Neural crest cell (in vitro differentiated cells): ENCODE measurements around the gene NPEPL1. TPM values are rescaled to one million over a fixed set of nuclear protein-coding genes. Genes with fewer than 3 reads are reported as not detected.

ENCODE experiments used
- DNase-seq: peaks from one replicate; pipeline ENCODE4 v3.0.0; 2021; ENCODE audit warnings: low read depth, mixed read lengths, low spot score
- H3K27ac Mint-ChIP-seq: one replicate; pipeline ENCODE4 v1.8.0; 2021; ENCODE audit warnings: mild to moderate bottlenecking, mixed read lengths; ENCODE audit not compliant: unreplicated experiment
- H3K27me3 Mint-ChIP-seq: 2 replicates; pipeline ENCODE4 v1.8.0; 2021; ENCODE audit warnings: low read depth, mild to moderate bottlenecking, mixed read lengths
- H3K36me3 Mint-ChIP-seq: 2 replicates; pipeline ENCODE4 v1.8.0; 2021; ENCODE audit warnings: low read depth, mild to moderate bottlenecking, mixed read lengths
- H3K4me1 Mint-ChIP-seq: 2 replicates; pipeline ENCODE4 v1.8.0; 2021; ENCODE audit warnings: mixed read lengths
- H3K4me3 Mint-ChIP-seq: one replicate; pipeline ENCODE4 v1.8.0; 2021; ENCODE audit warnings: mild to moderate bottlenecking, mixed read lengths
- H3K9me3 Mint-ChIP-seq: 2 replicates; pipeline ENCODE4 v1.8.0; 2021; ENCODE audit warnings: mixed read lengths
- total RNA-seq: library from RNA; stranded (reverse); gene quantifications from 2 replicates; pipeline ENCODE4 v1.2.1, GENCODE V29; 2021
- TF ChIP-seq, protein P1 (sequence below): fragments of 200-600 bp; sonication (generic); conservative IDR thresholded peaks from 2 replicates; pipeline ENCODE4 v1.5.0; 2021; ENCODE audit warnings: antibody characterized with exemption, mild to moderate bottlenecking

NPEPL1 gene
- total RNA-seq, 1 donor from 2014 or later, result 34.0 TPM

DNA sequence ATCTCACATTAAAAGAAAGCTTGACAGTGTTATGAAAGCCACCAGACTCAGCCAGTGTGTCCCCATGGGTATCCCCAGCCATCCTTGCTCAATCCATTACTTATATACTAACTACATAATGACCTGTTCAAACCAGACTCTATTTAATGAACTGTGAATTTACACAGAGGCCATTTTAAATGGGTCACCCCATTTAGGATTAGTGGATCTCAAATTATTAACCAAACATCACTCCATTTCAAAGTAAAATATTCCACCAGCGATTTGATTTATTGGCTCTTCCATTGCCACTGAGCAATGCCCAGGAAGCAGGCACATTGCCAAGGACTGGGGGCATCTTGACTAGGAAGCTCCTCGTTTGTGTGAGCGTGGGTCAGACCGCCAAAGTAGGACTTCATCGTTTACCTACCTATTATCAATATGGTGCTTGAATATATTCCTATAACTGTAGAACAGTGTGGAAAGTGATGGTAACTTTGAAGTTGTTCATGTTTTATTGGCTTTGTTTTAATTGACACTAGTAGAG is 15.5 kb upstream of the NPEPL1 start:
- DNase-seq, result no peak
- Mint-ChIP-seq H3K27me3 (no peaks in the 10 kb centered on the region), H3K4me3 (no peak overlapping the region), H3K9me3 (no peaks in the 10 kb centered on the region), H3K36me3 (peaks cover 10% of the 10 kb centered on the region), H3K27ac (no peak overlapping the region), H3K4me1 (no peaks in the 10 kb centered on the region)
- TF ChIP-seq, protein P1, sequence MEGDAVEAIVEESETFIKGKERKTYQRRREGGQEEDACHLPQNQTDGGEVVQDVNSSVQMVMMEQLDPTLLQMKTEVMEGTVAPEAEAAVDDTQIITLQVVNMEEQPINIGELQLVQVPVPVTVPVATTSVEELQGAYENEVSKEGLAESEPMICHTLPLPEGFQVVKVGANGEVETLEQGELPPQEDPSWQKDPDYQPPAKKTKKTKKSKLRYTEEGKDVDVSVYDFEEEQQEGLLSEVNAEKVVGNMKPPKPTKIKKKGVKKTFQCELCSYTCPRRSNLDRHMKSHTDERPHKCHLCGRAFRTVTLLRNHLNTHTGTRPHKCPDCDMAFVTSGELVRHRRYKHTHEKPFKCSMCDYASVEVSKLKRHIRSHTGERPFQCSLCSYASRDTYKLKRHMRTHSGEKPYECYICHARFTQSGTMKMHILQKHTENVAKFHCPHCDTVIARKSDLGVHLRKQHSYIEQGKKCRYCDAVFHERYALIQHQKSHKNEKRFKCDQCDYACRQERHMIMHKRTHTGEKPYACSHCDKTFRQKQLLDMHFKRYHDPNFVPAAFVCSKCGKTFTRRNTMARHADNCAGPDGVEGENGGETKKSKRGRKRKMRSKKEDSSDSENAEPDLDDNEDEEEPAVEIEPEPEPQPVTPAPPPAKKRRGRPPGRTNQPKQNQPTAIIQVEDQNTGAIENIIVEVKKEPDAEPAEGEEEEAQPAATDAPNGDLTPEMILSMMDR, result no peak

DNA sequence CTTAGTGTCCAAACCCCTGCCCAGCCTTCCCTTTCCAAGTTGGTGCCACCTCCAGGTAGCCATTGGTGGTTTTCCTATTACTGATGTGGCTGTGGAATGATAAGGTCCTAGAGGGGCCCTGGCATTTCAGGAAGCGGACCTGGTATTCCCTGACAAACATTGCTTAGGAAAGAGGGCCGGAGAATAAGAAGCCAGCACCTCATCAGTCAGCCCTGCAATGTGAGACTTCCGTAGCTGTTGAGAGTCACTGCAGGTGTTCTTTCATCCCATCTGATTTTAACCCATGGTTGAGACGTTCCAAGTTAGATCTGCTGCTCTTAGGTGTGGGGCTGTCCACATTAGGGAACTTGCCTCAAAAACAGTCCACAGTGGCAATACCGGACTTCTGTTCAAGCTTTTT is 14.8 kb upstream of the NPEPL1 start:
- TF ChIP-seq, protein P1, result no peak
- H3K27me3 Mint-ChIP-seq, result no peaks in the 10 kb centered on the region
- H3K4me1 Mint-ChIP-seq, result no peaks in the 10 kb centered on the region
- H3K9me3 Mint-ChIP-seq, result no peaks in the 10 kb centered on the region
- DNase-seq, result no peak
- peaks cover 10% of the 10 kb centered on the region for H3K36me3 Mint-ChIP-seq
- no peak overlapping the region for H3K27ac Mint-ChIP-seq
- H3K4me3 Mint-ChIP-seq, result no peak overlapping the region

DNA sequence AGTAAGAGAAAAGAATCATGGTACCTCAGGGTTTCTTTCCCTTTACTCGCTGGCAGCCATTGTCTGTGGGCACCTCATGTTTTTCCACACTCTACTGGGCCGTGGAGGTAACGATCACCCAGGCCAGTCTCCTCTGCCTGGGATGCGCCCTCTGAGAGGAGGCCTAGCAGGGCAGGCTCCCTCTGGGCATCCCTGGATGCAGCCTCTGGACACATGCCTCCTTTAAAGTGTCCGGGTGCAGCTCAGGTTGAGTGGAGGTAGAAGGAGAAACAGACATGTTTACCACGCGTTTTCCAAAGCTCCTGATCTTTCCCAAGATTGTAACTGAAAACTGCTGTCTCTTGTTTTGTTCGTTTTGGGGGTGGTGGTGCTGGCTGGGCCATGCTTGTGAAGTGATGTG is 13.8 kb upstream of the NPEPL1 start:
- no peaks in the 10 kb centered on the region for H3K27me3 Mint-ChIP-seq
- TF ChIP-seq, protein P1, result no peak
- H3K4me1 Mint-ChIP-seq, result no peaks in the 10 kb centered on the region
- H3K9me3 Mint-ChIP-seq, result no peaks in the 10 kb centered on the region
- H3K4me3 Mint-ChIP-seq, result no peak overlapping the region
- peaks cover 10% of the 10 kb centered on the region for H3K36me3 Mint-ChIP-seq
- no peak for DNase-seq
- H3K27ac Mint-ChIP-seq, result no peak overlapping the region

DNA sequence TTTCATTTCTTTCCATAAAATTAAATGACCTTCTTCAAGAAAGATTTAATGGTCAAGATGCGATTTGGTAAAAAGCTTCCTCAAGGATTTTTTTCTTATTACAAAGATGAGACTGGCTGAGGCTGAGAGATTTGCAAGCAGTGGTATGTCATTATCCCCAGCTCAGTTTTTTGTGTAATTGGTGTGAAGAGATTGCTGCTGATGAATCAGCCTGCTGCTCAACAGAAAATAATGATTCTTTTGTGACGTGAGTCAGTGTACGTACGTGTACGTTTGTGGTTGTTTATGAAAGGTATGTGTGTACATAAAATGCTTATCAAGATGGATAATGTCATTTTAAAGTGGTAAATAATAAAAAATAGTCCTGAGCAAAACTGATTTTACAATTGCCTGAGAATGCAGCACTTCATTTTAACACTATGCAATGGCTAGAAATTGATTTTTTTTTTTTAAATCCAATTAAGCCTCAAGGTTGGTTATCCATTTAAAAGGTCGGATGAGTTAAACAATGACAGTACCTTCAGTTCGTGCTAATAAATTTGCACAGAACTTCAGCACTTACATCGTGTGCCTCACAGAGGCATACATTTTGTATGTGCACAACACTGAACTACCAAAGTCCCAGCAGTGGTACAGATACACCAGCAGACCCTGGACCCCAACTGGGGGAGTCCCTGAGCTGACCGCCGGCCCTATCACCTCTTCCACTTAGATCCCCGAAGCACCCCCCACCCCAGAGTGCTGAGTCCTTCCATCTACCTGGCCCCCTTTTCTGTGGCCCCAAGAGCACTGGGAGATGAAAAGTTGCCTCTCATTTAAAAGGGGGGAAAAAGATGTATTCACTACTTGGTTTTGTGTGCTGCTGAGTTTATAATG is 9.7 kb upstream of the NPEPL1 start:
- Mint-ChIP-seq H3K27me3 (no peaks in the 10 kb centered on the region), H3K27ac (no peak overlapping the region), H3K9me3 (peaks cover 3% of the 10 kb centered on the region), H3K4me3 (no peak overlapping the region), H3K4me1 (no peaks in the 10 kb centered on the region), H3K36me3 (peaks cover 18% of the 10 kb centered on the region)
- no peak for DNase-seq
- TF ChIP-seq, protein P1, result no peak

DNA sequence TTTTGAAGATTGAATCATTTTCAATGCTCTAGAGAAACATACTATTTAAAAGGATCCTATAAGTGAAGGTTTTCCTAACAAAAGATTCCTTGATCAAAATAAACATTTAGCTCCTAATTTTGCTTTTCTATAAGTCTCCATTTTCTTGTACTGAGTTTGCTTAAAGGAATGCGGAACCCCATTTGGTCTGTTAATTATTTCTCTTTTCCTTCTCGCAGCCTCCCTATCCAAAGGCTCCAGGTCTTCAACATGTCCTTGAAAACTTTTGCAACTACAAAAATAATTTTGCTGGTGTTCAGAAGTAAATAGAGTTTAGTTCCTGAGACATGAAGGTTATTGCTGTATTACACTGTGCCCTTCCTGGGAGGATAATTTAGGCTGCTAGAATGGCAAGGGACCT is 8.3 kb upstream of the NPEPL1 start:
- no peak for DNase-seq
- peaks cover 20% of the 10 kb centered on the region for H3K36me3 Mint-ChIP-seq
- H3K4me3 Mint-ChIP-seq, result no peak overlapping the region

More for the DNA sequence above, 8.3 kb upstream of the NPEPL1 start:
- H3K4me1 Mint-ChIP-seq, result peaks cover 5% of the 10 kb centered on the region
- no peaks in the 10 kb centered on the region for H3K27me3 Mint-ChIP-seq
- peaks cover 3% of the 10 kb centered on the region for H3K9me3 Mint-ChIP-seq
- no peak overlapping the region for H3K27ac Mint-ChIP-seq
- TF ChIP-seq, protein P1, result no peak
